GM18498 (cell line): Measurements from ENCODE around the gene CIART.
A peak's percentile ranks its signal among the peaks of the same experiment; 100 is the strongest.

Experiments
- ATAC-seq: cut with Tn5 transposase; IDR thresholded peaks from one replicate; pipeline ENCODE4 v1.9.1; 2021; ENCODE audit warnings: mild to moderate bottlenecking, moderate library complexity; ENCODE audit not compliant: unreplicated experiment

CIART gene

GRCh38 chr1:150259758-150260669 is 22.3 kb upstream of the CIART start:
- no peak for ATAC-seq

GRCh38 chr1:150261367-150261766 is 21.0 kb upstream of the CIART start:
- ATAC-seq = no peak

GRCh38 chr1:150262388-150263320 is 19.7 kb upstream of the CIART start:
- ATAC-seq = no peak

DNA sequence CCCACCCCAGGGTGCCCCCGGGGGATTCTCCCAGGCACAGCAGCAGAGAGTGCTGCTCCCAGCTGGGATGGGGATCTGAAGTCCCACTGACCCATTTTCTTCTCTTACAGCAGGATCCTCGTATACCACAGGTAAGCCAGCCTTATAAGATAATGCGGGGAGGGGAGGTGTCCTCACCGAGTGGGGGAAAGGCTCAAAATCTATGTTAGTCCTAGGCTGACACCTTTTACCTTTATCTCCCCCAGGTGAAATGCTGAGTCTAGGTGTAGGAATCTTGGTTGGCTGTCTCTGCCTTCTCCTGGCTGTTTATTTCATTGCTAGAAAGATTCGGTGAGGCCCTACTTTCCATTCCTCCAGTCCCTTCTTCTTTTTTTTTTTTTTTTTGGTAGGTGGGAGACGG is 18.8 kb upstream of the CIART start:
- no peak for ATAC-seq

GRCh38 chr1:150267896-150268295 is 14.5 kb upstream of the CIART start:
- no peak for ATAC-seq

- peak; percentile 29 for ATAC-seq
Observed at GRCh38 chr1:150268340-150268704, 14.0 kb upstream of the CIART start.

DNA sequence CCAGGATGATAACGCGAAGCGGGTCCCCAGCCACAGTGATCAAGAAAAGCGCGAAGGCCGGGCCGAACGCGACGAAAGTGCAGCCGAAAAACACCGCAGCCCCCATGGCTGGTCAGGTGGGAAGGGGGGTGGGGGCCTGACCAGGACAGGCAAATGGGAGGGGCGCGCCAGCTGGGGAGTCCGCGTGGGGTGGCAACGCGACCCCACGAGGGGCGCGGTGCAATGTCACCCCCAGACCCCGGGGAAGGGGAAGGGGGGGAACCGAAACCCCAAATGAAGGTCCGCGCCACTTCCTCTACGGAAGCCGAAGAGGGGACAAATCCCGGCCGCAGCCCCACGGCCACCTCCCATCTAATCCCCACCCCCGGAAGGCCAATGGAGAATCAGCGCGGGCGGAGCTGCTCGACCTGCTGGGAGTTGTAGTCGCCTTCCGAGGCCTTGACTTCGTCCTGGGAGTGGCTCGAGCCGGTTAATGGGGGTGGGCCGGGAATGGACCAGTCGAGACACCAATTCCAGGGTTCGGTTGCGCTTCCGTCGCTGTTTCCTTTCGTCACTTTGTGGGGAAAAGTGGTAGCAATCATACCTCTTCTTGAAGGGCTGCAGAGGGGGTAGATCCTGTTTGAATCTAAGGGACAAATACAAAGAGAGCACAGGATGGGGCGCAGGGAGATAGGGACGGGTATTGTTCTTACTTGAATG is 13.5 kb upstream of the CIART start, which contains the start of gene APH1A:
Gene APH1A, minus strand, starts transcription at position 312 of the 699 bp plus-strand sequence. Its CDS starts 206 bp downstream, at position 106.
- peak; percentile 93 for ATAC-seq

- ATAC-seq = no peak
Observed at GRCh38 chr1:150269451-150269850, 12.9 kb upstream of the CIART start.

GRCh38 chr1:150271291-150271959 is 10.9 kb upstream of the CIART start:
- no peak for ATAC-seq

GRCh38 chr1:150273311-150273710 is 9.0 kb upstream of the CIART start:
- ATAC-seq = no peak

DNA sequence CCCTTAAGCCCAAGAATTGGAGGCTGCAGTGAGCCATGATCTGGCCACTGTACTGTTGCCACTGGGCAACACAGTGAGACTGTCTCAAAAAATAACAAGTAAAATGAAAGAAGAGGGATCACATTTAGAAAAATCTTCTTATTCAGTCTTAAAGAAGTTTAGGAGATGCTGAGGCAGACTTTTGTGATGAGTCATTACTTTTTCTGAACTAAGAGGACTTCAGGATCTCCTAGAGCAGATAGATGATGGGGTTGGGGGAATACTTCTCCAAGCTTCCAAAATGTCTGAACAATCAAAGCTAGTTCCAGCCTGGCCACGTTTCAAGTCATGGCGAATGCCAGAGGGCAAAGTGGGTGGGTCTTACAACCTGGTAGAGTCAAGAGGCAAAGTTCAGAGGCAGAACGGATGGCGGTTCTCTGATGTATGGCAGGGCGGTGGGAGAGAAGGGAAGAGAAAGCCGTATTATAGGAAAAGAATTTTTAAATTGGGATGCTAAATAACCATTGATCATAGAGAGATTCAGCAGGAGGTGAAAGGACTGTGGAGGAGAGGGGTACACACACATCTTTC is 2.1 kb upstream of the CIART start:
- ATAC-seq = no peak

DNA sequence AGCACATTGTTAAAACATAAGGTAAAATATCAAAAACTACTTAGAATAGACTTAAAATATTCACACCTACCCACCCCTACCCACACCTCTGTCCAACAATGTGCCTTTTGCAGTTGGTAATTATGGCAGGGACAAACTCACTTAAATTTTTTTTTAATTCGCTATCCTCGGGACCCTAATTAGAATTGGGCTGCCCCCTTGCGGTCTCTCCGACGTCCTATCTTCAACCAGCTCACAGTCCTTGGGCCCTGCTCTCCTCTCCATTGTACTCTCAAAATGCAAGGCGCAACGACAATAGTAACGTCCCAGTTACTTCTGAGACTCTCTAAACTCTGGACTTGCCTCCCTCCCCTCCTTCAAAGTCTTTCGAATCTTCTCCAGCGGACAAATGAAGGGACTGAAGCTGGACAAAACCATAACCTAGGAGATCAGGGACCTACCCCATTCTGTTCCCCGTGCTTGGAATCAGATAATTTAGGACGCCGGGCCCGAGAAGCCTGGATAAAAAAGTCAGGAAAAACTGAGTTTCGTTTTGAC is 1.1 kb upstream of the CIART start:
- ATAC-seq = no peak

DNA sequence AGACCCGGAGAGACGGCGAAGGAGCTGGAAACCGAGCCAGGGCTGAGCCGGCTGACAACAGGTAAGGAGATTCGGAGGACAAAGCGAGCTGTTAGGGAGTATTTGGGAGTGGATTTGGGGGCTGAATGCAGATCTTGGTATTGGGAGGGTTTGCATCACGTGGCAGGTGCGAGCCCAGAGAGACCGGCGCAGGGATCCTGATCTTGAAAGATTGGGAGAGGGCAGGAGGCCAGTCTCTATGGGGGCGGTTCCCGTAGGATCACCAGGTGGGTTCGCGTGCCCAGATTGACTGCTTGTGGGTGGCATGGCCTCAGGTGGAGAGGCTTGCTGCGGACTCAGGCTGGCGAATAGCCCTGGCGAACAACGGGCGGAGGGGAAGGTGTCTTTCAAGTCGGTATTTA is 204 bp downstream of the CIART start:
- ATAC-seq = no peak

GRCh38 chr1:150283260-150283659 is 906 bp downstream of the CIART start:
- no peak for ATAC-seq

DNA sequence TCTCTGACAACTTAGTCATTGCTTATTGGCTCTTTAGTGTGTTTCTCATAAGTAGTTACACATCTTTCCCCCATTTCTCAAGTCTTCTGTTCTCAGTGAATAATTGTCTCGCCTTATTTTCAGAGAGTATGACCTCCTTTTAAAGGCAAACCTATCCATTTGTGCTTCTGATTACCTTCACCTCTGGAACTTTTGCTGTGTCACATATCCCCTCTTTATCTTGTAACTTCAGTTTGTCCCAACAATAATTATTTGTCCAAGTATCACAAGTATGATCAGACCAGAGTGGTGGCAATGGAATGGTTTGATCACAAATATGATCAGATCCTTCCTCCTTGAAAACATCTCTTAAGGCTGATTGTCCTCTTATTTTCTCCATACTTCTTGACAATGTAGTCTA is 6.0 kb downstream of the CIART start:
- no peak for ATAC-seq

DNA sequence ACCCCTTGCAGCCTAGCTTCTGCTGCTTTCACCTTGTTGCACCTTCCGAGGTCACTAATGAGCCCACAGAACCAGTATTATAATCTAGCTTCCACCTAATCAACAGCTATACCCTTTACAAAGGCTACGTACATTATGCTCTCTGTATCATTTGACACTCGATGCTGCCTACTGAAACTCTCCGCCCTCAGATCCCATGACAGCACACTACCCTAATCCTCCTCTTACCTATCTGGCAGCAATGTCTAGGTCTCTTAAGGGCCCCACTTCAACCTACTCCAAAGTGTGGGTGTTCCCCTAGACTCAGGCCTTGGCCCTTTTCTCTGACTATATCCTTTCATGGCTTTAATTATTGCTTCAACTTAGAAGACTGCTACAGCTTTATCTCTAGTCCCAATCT is 6.5 kb downstream of the CIART start:
- no peak for ATAC-seq

- ATAC-seq = peak; percentile 98
Observed at GRCh38 chr1:150293433-150294253, 11.3 kb downstream of the CIART start, which contains the start of gene MRPS21. Gene MRPS21, plus strand, starts transcription at chr1:150293861. Its CDS starts 506 bp downstream, at chr1:150294367.

GRCh38 chr1:150295476-150295875 is 13.1 kb downstream of the CIART start:
- ATAC-seq = no peak

- no peak for ATAC-seq
Observed at GRCh38 chr1:150299716-150300115, 17.4 kb downstream of the CIART start.
